Superior temporal gyrus (tissue), 1 donor: ENCODE data around the gene S100A6.
"Not testable (repeated sequence)": the region's sequence is repeated elsewhere in the genome, so short reads cannot be mapped to it uniquely, and the experiment has no call there.

Source experiments
- DNase-seq: peaks from one replicate; pipeline ENCODE4 v3.0.0-alpha.2; 2016; ENCODE audit errors: extremely low spot score

The S100A6 gene

GRCh38 chr1:153535242-153536011 is at the start of gene S100A6:
TSS of gene S100A6 (minus strand) at chr1:153535991. CDS start at chr1:153535339, 652 bp downstream.
- DNase-seq, result no peak

GRCh38 chr1:153585006-153585405 is 49.2 kb upstream of the S100A6 start:
- DNase-seq, result no peak

GRCh38 chr1:153583976-153584375 is 48.2 kb upstream of the S100A6 start:
- no peak for DNase-seq

DNA sequence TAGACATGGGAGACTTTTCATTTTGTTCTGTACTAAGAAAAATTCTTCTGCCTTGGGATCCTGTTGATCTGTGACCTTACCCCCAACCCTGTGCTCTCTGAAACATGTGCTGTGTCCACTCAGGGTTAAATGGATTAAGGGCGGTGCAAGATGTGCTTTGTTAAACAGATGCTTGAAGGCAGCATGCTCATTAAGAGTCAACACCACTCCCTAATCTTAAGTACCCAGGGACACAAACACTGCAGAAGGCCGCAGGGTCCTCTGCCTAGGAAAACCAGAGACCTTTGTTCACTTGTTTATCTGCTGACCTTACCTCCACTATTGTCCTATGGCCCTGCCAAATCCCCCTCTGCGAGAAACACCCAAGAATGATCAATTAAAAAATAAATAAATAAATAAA is 47.7 kb upstream of the S100A6 start:
- not testable (repeated sequence) for DNase-seq

- DNase-seq, result not testable (repeated sequence)
Measured at GRCh38 chr1:153582836-153583235, 47.0 kb upstream of the S100A6 start.

- DNase-seq, result no peak
Measured at GRCh38 chr1:153578936-153579335, 43.1 kb upstream of the S100A6 start.

- no peak for DNase-seq
Measured at GRCh38 chr1:153578490-153578889, 42.7 kb upstream of the S100A6 start.

DNA sequence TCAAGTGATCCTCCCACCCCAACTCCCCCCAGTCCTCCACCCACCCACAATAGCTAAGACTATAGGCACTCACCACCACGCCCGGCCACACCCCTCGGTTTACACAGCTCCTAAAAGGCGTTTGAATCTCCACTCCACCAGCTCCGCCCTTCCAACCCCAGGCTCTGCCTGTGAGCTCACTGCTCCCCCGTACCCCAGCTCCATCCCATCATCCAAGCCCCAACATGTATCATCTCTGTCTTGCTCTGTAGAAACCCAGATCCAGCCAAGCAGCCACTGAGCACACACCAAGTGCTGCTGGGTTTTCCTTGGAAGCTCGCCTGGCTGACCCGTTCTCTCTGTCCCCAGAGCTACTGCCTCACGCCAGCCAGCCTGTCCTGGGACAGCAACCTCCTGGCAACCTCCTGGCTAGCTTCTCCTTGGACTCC is 41.8 kb upstream of the S100A6 start:
- no peak for DNase-seq

GRCh38 chr1:153577138-153577537 is 41.3 kb upstream of the S100A6 start:
- no peak for DNase-seq

DNA sequence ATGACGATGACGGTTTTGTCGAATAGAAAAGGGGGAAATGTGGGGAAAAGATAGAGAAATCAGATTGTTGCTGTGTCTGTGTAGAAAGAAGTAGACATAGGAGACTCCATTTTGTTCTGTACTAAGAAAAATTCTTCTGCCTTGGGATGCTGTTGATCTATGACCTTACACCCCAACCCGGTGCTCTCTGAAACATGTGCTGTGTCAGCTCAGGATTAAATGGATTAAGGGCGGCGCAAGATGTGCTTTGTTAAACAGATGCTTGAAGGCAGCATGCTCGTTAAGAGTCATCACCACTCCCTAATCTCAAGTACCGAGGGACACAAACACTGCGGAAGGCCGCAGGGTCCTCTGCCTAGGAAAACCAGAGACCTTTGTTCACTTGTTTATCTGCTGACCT is 39.7 kb upstream of the S100A6 start:
- DNase-seq, result not testable (repeated sequence)

- not testable (repeated sequence) for DNase-seq
Measured at GRCh38 chr1:153575081-153575491, 39.3 kb upstream of the S100A6 start.

- no peak for DNase-seq
Measured at GRCh38 chr1:153573351-153573750, 37.6 kb upstream of the S100A6 start.

GRCh38 chr1:153572569-153573015 is 36.8 kb upstream of the S100A6 start:
- DNase-seq, result peak; percentile 89

DNA sequence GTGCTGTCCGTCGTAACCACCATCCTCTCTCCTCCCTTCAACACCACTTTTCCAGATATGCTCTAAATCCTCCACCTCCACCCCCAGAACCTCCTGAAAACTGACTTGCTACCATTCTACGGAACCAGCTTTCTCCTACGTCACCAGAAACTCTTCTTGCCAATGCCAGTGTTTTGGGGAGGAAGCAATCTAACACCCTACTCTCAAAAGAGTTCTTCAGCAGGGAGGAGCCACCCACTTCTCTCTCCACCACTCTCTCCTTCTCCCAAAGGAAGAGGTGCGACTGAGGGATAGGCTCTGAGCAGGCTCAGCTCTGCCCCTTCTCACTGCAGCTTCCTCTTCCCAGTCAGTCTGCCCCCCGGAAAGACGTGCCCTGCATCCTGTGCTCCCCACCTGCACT is 35.9 kb upstream of the S100A6 start:
- no peak for DNase-seq

GRCh38 chr1:153570874-153571273 is 35.1 kb upstream of the S100A6 start:
- DNase-seq, result no peak

- no peak for DNase-seq
Measured at GRCh38 chr1:153569465-153569864, 33.7 kb upstream of the S100A6 start.

DNA sequence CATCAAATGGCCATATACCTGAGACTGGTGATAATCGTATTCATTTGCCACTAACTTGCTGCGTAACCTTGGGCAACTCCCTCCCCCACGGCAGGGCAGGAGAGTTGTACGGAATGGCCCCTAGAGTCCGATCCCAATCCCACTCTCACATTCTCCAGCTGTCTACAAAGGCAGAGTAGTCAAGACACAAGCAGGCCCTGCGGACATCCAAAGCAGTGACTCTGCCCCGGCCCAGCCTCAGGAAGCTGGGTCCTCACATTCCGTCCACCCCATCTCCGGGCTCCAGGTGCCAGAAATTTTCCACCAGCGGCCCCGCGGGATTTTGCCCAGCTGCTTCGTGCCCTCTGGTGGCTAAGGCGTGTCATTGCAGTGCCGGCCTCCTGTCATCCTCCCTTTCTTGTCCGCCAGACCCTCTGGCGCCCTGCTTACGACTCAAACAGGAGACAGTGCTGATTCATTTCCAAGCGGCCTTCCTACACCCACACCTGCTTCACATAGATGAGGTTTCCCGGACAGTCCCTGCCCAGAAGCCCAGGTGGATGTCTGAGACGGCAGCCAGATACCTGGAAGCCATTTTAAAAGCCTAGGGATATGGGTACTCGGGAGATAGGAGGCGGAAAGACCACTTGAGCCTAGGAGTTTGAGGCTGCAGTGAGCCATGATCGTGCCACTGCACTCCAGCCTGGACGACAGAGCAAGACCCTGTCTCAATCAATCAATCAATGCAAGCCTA is 32.7 kb upstream of the S100A6 start:
- peak; percentile 91 for DNase-seq

GRCh38 chr1:153567621-153568366 is 32.0 kb upstream of the S100A6 start:
- DNase-seq, result no peak

DNA sequence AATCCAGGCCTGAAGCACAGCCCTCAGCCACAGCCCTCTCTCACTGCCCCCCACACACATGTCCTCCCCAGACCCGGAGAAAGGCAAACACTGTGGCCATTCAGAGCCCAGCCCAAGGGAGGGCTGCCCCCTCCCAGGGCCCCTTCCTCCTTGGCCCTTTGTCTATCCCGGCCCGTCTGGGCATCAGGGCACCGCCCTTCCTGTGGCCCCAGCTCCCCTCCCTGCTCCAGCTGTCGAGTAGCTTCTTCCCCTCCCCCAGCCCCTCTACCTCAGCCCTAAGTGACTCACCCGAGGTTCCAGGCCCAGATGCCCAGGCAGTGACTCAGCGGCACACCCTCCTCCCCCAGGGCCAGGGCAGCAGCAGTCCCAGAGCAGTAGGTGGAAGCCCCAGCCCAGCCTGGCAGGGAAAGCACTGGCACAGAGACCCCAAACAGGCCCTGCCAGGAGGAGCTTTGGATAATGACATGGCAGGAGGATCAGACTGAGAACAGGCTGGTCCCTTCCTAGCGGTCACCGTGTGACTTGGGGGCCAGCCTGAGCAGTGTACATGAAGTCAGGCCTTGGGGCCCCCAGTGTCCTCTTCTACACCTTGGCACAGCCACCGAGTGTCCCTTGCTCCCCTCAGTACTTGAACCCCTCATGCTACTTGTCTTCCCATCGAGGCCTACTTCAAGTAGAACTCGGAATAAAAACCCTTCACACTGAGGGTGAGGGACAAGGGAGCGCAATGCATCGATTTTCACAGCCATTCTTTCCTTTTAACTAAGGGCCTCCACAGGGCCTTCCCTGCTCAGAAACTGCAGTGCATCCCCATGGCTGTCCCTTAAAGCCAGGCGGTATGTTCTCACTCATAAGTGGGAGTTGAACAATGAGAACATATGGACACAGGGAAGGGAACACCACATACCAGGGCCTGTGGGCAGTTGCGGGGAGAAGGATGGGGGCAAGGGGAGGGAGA is 30.9 kb upstream of the S100A6 start:
- DNase-seq, result no peak

DNA sequence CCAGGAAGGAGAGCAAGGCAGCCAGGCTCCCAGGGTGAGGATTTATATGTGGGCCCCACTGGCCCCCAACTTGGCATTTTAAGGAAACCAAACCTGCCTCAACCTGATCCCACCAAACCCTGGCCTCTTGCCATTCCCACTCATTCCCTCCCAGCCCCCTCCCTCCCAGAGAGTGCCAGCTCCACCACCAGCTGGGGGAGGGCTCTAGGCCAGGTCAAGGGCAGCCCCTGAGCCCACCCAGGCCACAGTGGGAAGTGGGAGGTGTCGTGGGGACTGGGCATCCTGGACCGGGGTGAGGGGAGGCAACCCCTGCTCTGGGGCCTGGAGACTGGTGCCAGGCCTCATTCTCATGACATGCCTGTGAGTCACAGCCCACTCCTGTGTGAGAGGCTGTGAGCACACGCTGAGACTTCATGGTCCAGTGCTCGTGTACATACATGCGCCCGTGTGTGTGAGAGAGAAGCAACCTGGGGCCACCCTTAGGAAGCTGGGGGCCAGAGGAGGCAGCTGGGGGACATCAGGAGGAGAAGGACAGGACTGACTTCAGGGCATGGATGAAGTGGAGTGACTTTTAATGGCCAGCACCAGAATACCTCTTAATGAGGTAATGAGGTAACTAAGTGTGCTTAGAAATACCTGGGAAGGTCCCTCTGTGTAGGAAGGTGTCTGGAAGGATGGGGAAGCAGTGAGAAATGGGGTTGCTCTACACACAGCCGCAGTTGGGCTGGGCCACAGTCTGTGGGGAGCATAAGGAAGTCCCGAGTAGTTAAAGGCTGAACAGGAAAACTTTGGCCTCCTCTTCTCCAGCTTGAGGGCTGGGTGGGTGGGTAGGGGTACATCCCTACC is 30.0 kb upstream of the S100A6 start, which contains the start of gene S100A2:
S100A2 (minus strand) TSS at position 316 of the 846 bp plus-strand sequence. CDS start 1,967 bp downstream, outside the sequence.
- no peak for DNase-seq
